Subcutaneous adipose tissue (tissue), 4 donors: ENCODE measurements around the gene SNRNP35. TPM values are rescaled to one million over a fixed set of nuclear protein-coding genes. Genes with fewer than 3 reads are reported as not detected.

ENCODE experiments used
- total RNA-seq, 4 donors: library from RNA; depleted of rRNA; stranded (reverse); fragments of >200 nt; gene quantifications; one replicate each; pipeline ENCODE4 v1.1.0, GENCODE V29; 2016
- TF ChIP-seq, protein P1 (sequence below): fragments of 450-650 bp; IDR thresholded peaks from one replicate; pipeline ENCODE4 v1.5.1; 2016; ENCODE audit warnings: low read depth, mild to moderate bottlenecking, control low read depth, antibody characterized with exemption, moderate library complexity

SNRNP35 gene
- total RNA-seq, 4 donors from 2014 or later, result 8.7 to 16.8 (median 9.2) TPM

DNA sequence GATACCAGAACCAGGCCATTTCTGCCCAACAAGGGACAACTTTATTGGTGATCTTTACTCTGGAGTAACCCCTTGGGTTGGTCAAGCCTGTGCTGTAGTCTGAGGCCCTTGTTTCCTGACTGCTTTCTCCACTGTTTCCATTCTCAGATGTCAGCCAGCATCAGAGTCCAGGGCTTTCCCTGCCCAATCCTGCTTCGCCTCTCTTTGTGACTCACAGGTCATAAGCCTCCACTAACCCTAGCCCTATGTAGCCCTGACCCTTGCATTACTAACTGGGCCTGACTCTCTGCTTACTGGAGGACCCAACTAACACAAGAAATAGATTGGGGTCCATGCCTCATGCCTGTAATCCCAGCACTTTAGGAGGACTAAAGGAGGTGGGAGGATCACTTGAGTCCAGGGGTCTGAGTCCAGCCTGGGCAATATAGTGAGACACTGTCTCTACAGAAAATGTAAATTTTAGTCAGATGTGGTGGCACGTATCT is 8.6 kb upstream of the SNRNP35 start:
- TF ChIP-seq, protein P1, sequence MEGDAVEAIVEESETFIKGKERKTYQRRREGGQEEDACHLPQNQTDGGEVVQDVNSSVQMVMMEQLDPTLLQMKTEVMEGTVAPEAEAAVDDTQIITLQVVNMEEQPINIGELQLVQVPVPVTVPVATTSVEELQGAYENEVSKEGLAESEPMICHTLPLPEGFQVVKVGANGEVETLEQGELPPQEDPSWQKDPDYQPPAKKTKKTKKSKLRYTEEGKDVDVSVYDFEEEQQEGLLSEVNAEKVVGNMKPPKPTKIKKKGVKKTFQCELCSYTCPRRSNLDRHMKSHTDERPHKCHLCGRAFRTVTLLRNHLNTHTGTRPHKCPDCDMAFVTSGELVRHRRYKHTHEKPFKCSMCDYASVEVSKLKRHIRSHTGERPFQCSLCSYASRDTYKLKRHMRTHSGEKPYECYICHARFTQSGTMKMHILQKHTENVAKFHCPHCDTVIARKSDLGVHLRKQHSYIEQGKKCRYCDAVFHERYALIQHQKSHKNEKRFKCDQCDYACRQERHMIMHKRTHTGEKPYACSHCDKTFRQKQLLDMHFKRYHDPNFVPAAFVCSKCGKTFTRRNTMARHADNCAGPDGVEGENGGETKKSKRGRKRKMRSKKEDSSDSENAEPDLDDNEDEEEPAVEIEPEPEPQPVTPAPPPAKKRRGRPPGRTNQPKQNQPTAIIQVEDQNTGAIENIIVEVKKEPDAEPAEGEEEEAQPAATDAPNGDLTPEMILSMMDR, result no peak

DNA sequence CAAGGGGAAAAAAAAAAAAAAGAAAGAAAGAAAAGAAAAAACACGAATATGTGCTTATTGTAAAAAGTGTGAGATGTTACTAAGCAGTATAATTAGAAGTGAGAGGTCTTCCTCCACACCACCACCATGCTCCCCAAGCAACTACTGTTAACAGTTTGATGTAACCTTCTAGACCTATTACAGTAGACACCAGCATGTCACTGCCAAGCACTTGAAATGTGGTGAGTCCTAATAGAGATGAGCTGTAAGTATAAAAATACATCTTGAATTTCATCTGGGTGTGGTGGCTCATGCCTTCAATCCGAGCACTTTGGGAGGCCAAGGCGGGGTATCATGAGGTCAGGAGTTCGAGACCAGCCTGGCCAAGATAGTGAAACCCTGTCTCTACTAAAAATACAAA is 8.1 kb upstream of the SNRNP35 start:
- TF ChIP-seq, protein P1, result no peak

DNA sequence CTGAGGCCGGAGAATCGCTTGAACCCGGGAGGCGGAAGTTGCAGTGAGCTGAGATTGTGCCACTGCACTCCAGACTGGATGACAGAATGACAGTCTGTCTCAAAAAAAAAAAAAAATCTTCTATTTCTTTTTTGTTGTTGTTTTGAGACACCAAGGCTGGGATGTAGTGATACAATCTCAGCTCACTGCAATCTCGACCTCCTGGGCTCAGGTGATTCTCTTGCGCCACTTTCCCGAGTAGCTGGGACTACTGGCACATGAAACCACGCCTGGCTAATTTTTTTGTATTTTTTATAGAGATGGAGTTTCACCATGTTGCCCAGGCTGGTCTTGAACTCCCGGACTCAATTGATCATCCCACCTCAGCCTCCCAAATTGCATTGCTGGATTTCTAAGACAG is 7.3 kb upstream of the SNRNP35 start:
- TF ChIP-seq, protein P1, result no peak

DNA sequence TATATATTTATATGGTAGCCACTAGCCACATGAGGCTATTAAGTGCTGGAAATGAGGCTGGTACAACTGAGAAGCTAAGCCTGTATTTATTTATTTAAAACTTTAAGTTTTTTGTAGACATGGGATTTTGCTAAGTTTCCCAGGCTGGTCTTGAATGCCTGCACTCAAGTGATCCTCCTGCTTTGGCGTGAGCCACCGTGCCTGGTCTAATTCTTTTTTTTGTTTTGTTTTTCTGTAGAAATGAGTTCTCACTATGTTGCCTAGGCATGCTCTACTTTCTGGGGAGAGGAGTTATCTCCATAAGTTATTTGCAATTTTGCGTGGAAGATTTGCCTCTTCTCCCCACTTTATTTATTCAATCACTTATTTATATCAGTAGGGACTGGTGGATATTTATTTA is 4.8 kb upstream of the SNRNP35 start:
- TF ChIP-seq, protein P1, result no peak

DNA sequence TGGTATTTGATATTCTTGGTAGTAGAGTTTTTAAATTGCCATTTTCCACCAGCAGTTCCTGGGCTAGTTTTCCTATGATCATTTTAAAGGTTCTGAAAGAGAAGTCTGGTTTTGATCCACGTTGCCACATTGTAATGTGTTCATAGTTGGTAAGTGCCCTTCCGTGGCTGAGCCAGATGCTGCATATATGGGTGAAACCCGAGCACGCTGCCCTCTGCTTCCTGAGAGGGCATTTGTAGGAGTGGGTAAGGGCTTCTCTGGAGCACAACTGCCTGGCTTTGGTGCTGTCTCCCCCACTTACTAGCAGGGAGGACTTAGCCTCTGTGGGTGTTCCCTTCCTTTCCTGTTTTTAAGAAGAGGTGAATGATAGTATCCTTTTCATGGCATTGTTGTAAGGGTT is 7.1 kb downstream of the SNRNP35 start:
- TF ChIP-seq, protein P1, result no peak

DNA sequence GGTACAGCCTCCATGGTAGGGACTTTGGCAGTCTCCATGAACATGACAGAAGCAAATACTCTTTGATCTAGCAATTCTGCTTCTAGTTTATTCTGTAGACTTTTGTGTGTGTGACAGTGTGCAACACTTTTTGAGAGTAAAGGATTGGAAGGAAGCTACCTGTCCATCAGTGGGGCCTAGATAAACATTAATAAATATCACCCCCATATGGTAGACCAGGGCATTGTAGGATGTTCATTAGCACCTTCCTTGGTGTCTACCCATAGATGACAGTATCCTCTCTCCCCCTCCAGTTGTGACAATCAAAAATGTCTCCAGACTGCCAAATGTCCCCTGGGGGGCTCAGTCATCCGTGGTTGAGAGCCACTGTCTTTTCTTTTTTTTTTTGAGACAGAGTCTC is 10.8 kb downstream of the SNRNP35 start:
- TF ChIP-seq, protein P1, result no peak

DNA sequence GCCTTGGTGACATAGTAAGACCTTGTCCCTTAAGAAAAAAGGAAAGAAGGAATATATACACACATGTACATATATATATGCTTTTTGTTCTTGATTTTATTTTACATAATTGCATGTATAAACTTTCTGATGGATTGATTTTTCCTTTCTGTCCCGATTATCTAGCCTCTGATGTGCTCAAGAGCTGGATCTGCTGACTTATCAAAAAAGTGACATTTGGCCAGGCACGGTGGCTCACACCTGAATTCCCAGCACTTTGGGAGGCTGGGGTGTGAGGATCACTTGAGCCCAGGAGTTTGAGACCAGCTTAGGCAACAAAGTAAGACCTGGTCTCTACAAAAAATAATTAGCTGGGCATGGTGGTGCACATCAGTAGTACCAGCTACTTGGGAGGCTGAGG is 12.0 kb downstream of the SNRNP35 start:
- TF ChIP-seq, protein P1, result no peak
